MM.1S (cell line): ENCODE measurements around the gene BTC.

Experiments
- DNase-seq: peaks from one replicate; pipeline ENCODE4 v3.0.0-alpha.2; 2015
- H2AFZ ChIP-seq: fragments of 300-600 bp; sonication (generic); 2 replicates; pipeline ENCODE4 v1.6.0; 2016; ENCODE audit warnings: antibody characterized with exemption, low read length
- H3F3A ChIP-seq: fragments of 300-600 bp; sonication (generic); 2 replicates; pipeline ENCODE4 v1.6.1; 2016; ENCODE audit warnings: mild to moderate bottlenecking, antibody characterized with exemption, low read length, moderate library complexity, mixed read lengths; ENCODE audit not compliant: insufficient read depth
- H3K27ac ChIP-seq: fragments of 300-600 bp; sonication (generic); 2 replicates; pipeline ENCODE4 v1.5.1; 2016; ENCODE audit warnings: mild to moderate bottlenecking, low read length
- H3K27me3 ChIP-seq: fragments of 300-600 bp; sonication (generic); replicated peaks from 2 replicates; pipeline ENCODE4 v1.6.0; 2016; ENCODE audit warnings: low read length; ENCODE audit not compliant: insufficient read depth
- H3K36me3 ChIP-seq: fragments of 300-600 bp; sonication (generic); replicated peaks from 2 replicates; pipeline ENCODE4 v1.6.1; 2016; ENCODE audit warnings: mild to moderate bottlenecking, low read length, mixed read lengths; ENCODE audit not compliant: insufficient read depth
- H3K4me1 ChIP-seq: fragments of 300-600 bp; sonication (generic); 2 replicates; pipeline ENCODE4 v1.6.1; 2016; ENCODE audit warnings: low read length, mixed read lengths
- H3K4me2 ChIP-seq: fragments of 300-600 bp; sonication (generic); 2 replicates; pipeline ENCODE4 v1.6.0; 2016; ENCODE audit warnings: low read depth, low read length
- H3K4me3 ChIP-seq: fragments of 300-600 bp; sonication (generic); 2 replicates; pipeline ENCODE4 v1.5.1; 2016; ENCODE audit warnings: low read length, mixed read lengths
- H3K79me2 ChIP-seq: fragments of 300-600 bp; sonication (generic); 2 replicates; pipeline ENCODE4 v1.6.1; 2016; ENCODE audit warnings: mixed run types, low read length, mixed read lengths
- H3K9ac ChIP-seq: fragments of 300-600 bp; sonication (generic); 2 replicates; pipeline ENCODE4 v1.6.1; 2016; ENCODE audit warnings: low read length, mixed read lengths
- H3K9me2 ChIP-seq: fragments of 300-600 bp; sonication (generic); replicated peaks from 2 replicates; pipeline ENCODE4 v1.6.1; 2016; ENCODE audit warnings: mild to moderate bottlenecking, low read length, mixed read lengths; ENCODE audit not compliant: insufficient read depth
- H3K9me3 ChIP-seq: fragments of 300-600 bp; sonication (generic); replicated peaks from 2 replicates; pipeline ENCODE4 v1.6.1; 2016; ENCODE audit warnings: mild to moderate bottlenecking, low read length, mixed read lengths; ENCODE audit not compliant: insufficient read depth
- H4K20me1 ChIP-seq: fragments of 300-600 bp; sonication (generic); 2 replicates; pipeline ENCODE4 v1.6.1; 2016; ENCODE audit warnings: mild to moderate bottlenecking, low read length, moderate library complexity, mixed read lengths; ENCODE audit not compliant: insufficient read depth
- EZH2 ChIP-seq: fragments of 300-600 bp; sonication (generic); optimal IDR thresholded peaks from 2 replicates; pipeline ENCODE3; 2017; ENCODE audit warnings: low read depth, mild to moderate bottlenecking, antibody characterized with exemption, low read length, mixed read lengths
- EZH2phosphoT487 ChIP-seq: fragments of 300-600 bp; sonication (generic); IDR thresholded peaks from 2 replicates; pipeline ENCODE4 v1.6.1; 2018; ENCODE audit warnings: antibody characterized with exemption, low read length
- TF ChIP-seq, protein P1 (sequence below): fragments of 300-600 bp; sonication (generic); IDR thresholded peaks from 2 replicates; pipeline ENCODE4 v1.5.1; 2016; ENCODE audit warnings: antibody characterized with exemption, low read length, mixed read lengths

BTC gene

DNA sequence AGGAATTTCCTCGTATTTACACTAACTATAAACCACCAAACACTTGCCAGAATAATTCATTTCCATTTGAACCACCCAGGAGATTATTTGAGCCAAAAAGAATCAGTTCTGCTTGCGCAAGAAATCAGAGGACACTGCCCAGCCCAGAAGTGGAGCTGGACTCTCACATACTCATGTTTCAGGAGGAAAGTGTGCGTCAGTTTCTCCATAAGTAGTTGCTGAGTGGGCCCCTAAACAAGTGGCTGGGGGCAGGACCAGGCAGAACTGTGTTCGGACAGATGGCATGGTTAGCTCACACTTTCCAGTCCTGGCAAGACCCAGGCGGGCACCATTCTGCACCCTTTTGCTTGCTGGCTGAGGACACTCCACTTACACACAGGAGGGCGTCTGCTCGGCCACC is 38.8 kb downstream of the BTC start:
- H3K4me3 ChIP-seq, result no peak overlapping the region
- no peaks in the 10 kb centered on the region for H3K9me3 ChIP-seq
- DNase-seq, result no peak
- H2AFZ ChIP-seq, result no peak overlapping the region
- no peaks in the 10 kb centered on the region for H4K20me1 ChIP-seq
- TF ChIP-seq EZH2 (no peak), EZH2phosphoT487 (no peak)
- TF ChIP-seq, protein P1, sequence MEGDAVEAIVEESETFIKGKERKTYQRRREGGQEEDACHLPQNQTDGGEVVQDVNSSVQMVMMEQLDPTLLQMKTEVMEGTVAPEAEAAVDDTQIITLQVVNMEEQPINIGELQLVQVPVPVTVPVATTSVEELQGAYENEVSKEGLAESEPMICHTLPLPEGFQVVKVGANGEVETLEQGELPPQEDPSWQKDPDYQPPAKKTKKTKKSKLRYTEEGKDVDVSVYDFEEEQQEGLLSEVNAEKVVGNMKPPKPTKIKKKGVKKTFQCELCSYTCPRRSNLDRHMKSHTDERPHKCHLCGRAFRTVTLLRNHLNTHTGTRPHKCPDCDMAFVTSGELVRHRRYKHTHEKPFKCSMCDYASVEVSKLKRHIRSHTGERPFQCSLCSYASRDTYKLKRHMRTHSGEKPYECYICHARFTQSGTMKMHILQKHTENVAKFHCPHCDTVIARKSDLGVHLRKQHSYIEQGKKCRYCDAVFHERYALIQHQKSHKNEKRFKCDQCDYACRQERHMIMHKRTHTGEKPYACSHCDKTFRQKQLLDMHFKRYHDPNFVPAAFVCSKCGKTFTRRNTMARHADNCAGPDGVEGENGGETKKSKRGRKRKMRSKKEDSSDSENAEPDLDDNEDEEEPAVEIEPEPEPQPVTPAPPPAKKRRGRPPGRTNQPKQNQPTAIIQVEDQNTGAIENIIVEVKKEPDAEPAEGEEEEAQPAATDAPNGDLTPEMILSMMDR, result no peak
- no peaks in the 10 kb centered on the region for H3K79me2 ChIP-seq
- no peaks in the 10 kb centered on the region for H3K4me1 ChIP-seq
- no peak overlapping the region for H3K9ac ChIP-seq
- H3F3A ChIP-seq, result no peaks in the 10 kb centered on the region
- H3K27ac ChIP-seq, result no peak overlapping the region
- no peaks in the 10 kb centered on the region for H3K36me3 ChIP-seq
- H3K4me2 ChIP-seq, result no peak overlapping the region
- no peaks in the 10 kb centered on the region for H3K27me3 ChIP-seq
- H3K9me2 ChIP-seq, result no peaks in the 10 kb centered on the region

DNA sequence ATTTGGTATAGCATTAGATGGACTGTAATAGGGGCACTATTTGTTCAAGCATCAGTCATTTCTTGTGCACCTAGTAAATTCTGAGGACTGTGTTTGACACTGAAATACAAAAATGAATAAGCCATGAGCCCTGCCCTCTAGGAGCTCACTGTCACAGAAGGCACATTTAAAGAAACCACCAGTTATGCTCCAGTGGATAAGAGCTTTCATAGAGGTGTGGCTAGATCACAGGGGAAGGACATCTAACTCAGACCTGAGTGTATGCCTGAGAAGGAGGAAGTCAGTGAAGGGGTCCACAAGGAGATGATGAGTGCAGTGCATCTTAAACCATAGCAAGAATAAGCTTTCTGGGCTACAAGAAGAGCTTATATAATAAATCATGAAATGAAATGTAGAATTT is 40.1 kb downstream of the BTC start:
- no peak overlapping the region for H3K9ac ChIP-seq
- H2AFZ ChIP-seq, result no peak overlapping the region
- DNase-seq, result no peak
- no peaks in the 10 kb centered on the region for H3K4me1 ChIP-seq
- H3K4me2 ChIP-seq, result no peak overlapping the region
- H3K27ac ChIP-seq, result no peak overlapping the region
- no peaks in the 10 kb centered on the region for H3K9me3 ChIP-seq
- TF ChIP-seq, protein P1, result no peak
- TF ChIP-seq EZH2 (no peak), EZH2phosphoT487 (no peak)
- H3K4me3 ChIP-seq, result no peak overlapping the region
- H3K36me3 ChIP-seq, result no peaks in the 10 kb centered on the region
- no peaks in the 10 kb centered on the region for H3K9me2 ChIP-seq
- H4K20me1 ChIP-seq, result no peaks in the 10 kb centered on the region
- no peaks in the 10 kb centered on the region for H3F3A ChIP-seq
- no peaks in the 10 kb centered on the region for H3K79me2 ChIP-seq
- no peaks in the 10 kb centered on the region for H3K27me3 ChIP-seq

DNA sequence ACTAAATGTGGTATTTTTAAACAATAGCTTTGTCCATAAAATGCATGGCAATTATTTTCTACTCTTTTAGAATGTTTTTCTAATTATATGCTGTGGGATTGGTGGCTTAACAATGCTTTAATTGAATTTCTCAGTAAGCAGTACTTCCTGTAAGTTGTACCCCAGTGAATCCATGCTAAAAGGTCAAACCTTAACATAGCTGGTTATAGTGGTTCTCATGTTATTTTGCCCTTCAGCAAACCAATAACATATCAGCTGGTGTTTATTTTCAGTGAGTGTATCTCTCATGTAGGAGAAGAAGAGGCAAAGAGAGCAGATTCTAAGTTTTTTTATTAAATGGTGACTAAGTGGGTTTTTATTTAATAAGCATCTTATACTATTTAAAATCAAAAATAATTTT is 41.5 kb downstream of the BTC start:
- Histone ChIP-seq H3K4me3 (no peak overlapping the region), H3K4me2 (no peak overlapping the region)

More for the DNA sequence above, 41.5 kb downstream of the BTC start:
- Histone ChIP-seq H3K9me3 (no peaks in the 10 kb centered on the region), H3F3A (no peaks in the 10 kb centered on the region), H3K36me3 (no peaks in the 10 kb centered on the region), H3K9me2 (no peaks in the 10 kb centered on the region), H3K4me1 (no peaks in the 10 kb centered on the region), H3K27ac (no peak overlapping the region), H2AFZ (no peak overlapping the region), H4K20me1 (no peaks in the 10 kb centered on the region), H3K79me2 (no peaks in the 10 kb centered on the region), H3K27me3 (no peaks in the 10 kb centered on the region), H3K9ac (no peak overlapping the region)
- no peak for DNase-seq
- no peak for TF ChIP-seq EZH2
- TF ChIP-seq EZH2phosphoT487, result no peak
- TF ChIP-seq, protein P1, result no peak
